Neural progenitor cell (in vitro differentiated cells): ENCODE results near the gene MAP2K5. TPM values are rescaled to one million over a fixed set of nuclear protein-coding genes. Genes with fewer than 3 reads are reported as not detected.

Experiments
- DNase-seq: peaks from one replicate; pipeline ENCODE4 v3.0.0-alpha.2; 2016; ENCODE audit warnings: low spot score
- H2AFZ ChIP-seq: fragments of 200-600 bp; sonication (generic); replicated peaks from 2 replicates; pipeline ENCODE4 v1.6.1; 2016; ENCODE audit warnings: antibody characterized with exemption
- H3F3A ChIP-seq: fragments of 200-600 bp; sonication (generic); 2 replicates; pipeline ENCODE4 v1.6.1; 2016; ENCODE audit warnings: antibody characterized with exemption, low read depth
- H3K27ac ChIP-seq: fragments of 200-600 bp; sonication (generic); 2 replicates; pipeline ENCODE4 v1.5.1; 2016; ENCODE audit warnings: mild to moderate bottlenecking
- H3K27me3 ChIP-seq: fragments of 200-600 bp; sonication (generic); 2 replicates; pipeline ENCODE4 v1.6.1; 2016; ENCODE audit warnings: mild to moderate bottlenecking, moderate library complexity
- H3K36me3 ChIP-seq: fragments of 200-600 bp; sonication (generic); 2 replicates; pipeline ENCODE4 v1.5.1; 2016
- H3K4me1 ChIP-seq: fragments of 200-600 bp; sonication (generic); 2 replicates; pipeline ENCODE4 v1.6.1; 2016; ENCODE audit warnings: mixed run types
- H3K4me2 ChIP-seq: fragments of 200-600 bp; sonication (generic); 2 replicates; pipeline ENCODE4 v1.6.1; 2016
- H3K4me3 ChIP-seq: fragments of 200-600 bp; sonication (generic); 2 replicates; pipeline ENCODE4 v1.5.1; 2016
- H3K79me2 ChIP-seq: fragments of 200-600 bp; sonication (generic); 2 replicates; pipeline ENCODE4 v1.6.1; 2016; ENCODE audit warnings: low read depth
- H3K9ac ChIP-seq: fragments of 200-600 bp; sonication (generic); 2 replicates; pipeline ENCODE4 v1.6.1; 2016
- H3K9me3 ChIP-seq: fragments of 200-600 bp; sonication (generic); 2 replicates; pipeline ENCODE4 v1.5.1; 2016; ENCODE audit warnings: low read depth
- H4K20me1 ChIP-seq: fragments of 200-600 bp; sonication (generic); 2 replicates; pipeline ENCODE4 v1.6.1; 2016; ENCODE audit warnings: low read depth
- H3K27ac Mint-ChIP-seq: 3 replicates; pipeline ENCODE4 v1.8.0; 2021; ENCODE audit warnings: mixed read lengths
- H3K27me3 Mint-ChIP-seq: 2 replicates; pipeline ENCODE4 v1.8.0; 2022; ENCODE audit warnings: low read depth, mild to moderate bottlenecking, inconsistent platforms, moderate library complexity, mixed read lengths; ENCODE audit not compliant: insufficient read depth
- H3K36me3 Mint-ChIP-seq: 3 replicates; pipeline ENCODE4 v1.8.0; 2021; ENCODE audit warnings: mixed read lengths
- H3K4me1 Mint-ChIP-seq: 3 replicates; pipeline ENCODE4 v1.8.0; 2021; ENCODE audit warnings: mixed read lengths
- H3K4me3 Mint-ChIP-seq: 3 replicates; pipeline ENCODE4 v1.8.0; 2021; ENCODE audit warnings: mild to moderate bottlenecking, moderate library complexity, mixed read lengths
- H3K9me3 Mint-ChIP-seq: 3 replicates; pipeline ENCODE4 v1.8.0; 2020; ENCODE audit warnings: mixed read lengths
- CTCF ChIP-seq: fragments of 200-600 bp; sonication (generic); IDR thresholded peaks from 2 replicates; pipeline ENCODE4 v1.5.1; 2017; ENCODE audit warnings: antibody characterized with exemption, mild to moderate bottlenecking
- EZH2 ChIP-seq: fragments of 200-600 bp; sonication (generic); IDR thresholded peaks from 2 replicates; pipeline ENCODE4 v1.6.1; 2017; ENCODE audit warnings: antibody characterized with exemption, mild to moderate bottlenecking, moderate library complexity
- EZH2phosphoT487 ChIP-seq: fragments of 200-600 bp; sonication (generic); IDR thresholded peaks from 2 replicates; pipeline ENCODE4 v1.6.1; 2017; ENCODE audit warnings: antibody characterized with exemption
- total RNA-seq: library from RNA; depleted of rRNA; stranded (reverse); fragments of >200 nt; gene quantifications from 2 replicates; pipeline ENCODE4 v1.2.3, GENCODE V29; 2015; ENCODE audit warnings: low replicate concordance

Gene MAP2K5
- total RNA-seq, 1 donor from 2014 or later = 17.2 TPM

DNA sequence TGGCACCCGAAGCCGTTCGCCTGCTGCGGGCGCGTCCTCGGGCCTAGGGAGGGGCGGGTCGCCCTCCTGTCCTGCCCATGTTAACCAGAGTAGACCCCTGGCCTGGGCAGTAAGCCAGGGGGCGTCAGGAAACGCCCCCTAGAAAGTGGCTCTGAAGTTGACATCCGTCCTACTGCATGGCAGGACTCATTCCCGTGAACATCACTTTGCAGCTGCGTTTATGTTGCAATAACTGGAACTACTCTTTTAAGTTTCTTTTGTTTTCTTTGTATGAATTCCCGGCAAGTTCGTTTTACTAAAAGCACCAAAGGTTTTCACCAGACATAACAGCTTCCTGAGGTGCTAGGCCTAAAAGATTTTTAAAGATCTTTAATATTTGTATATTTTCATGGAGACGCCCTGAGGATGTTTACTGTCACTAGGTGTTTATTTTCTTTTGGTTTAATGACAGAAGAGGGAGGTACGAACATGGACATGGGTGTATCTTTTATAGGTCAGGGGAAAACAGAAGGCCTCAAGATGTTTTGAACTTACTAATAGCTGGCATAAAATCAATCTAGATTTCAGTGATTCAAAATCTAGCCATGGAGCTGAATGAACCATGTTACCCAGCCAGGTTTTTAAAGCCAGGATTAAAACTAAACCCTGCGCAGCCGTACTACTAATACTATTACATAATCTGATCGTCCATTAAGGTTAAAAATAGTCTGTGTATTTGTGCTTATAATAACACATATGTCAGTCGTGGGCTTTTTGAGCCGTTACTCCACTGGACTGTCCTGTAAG lies 20.5 kb upstream of the MAP2K5 start:
- H3F3A ChIP-seq = peaks cover 17% of the 10 kb centered on the region
- peak overlapping the region; percentile 64 for H2AFZ ChIP-seq
- peaks cover 43% of the 10 kb centered on the region for H3K79me2 ChIP-seq
- no peaks in the 10 kb centered on the region for H3K36me3 ChIP-seq
- TF ChIP-seq EZH2 (no peak), EZH2phosphoT487 (no peak), CTCF (no peak)
- no peak overlapping the region for H3K27ac ChIP-seq
- peaks cover 2% of the 10 kb centered on the region for H3K27me3 Mint-ChIP-seq
- H3K9ac ChIP-seq = peak overlapping the region; percentile 31
- H3K9me3 Mint-ChIP-seq = no peaks in the 10 kb centered on the region
- H3K9me3 ChIP-seq = no peaks in the 10 kb centered on the region
- peaks cover 3% of the 10 kb centered on the region for H4K20me1 ChIP-seq
- H3K4me3 Mint-ChIP-seq = peak overlapping the region; percentile 90
- H3K4me2 ChIP-seq = peak overlapping the region; percentile 80
- peaks cover 3% of the 10 kb centered on the region for H3K36me3 Mint-ChIP-seq
- peaks cover 28% of the 10 kb centered on the region for H3K4me1 ChIP-seq
- H3K27me3 ChIP-seq = no peaks in the 10 kb centered on the region
- DNase-seq = no peak
- H3K4me1 Mint-ChIP-seq = peaks cover 17% of the 10 kb centered on the region
- peak overlapping the region; percentile 53 for H3K4me3 ChIP-seq
- H3K27ac Mint-ChIP-seq = peak overlapping the region; percentile 28

- Histone ChIP-seq H3F3A (peaks cover 17% of the 10 kb centered on the region), H3K9me3 (no peaks in the 10 kb centered on the region), H3K27me3 (no peaks in the 10 kb centered on the region), H3K9ac (no peak overlapping the region), H3K36me3 (no peaks in the 10 kb centered on the region), H3K4me2 (peak overlapping the region; percentile 80), H3K4me3 (peak overlapping the region; percentile 53), H3K27ac (no peak overlapping the region), H4K20me1 (peaks cover 3% of the 10 kb centered on the region), H3K79me2 (peaks cover 43% of the 10 kb centered on the region), H2AFZ (no peak overlapping the region), H3K4me1 (peaks cover 28% of the 10 kb centered on the region)
- peaks cover 3% of the 10 kb centered on the region for H3K36me3 Mint-ChIP-seq
- peaks cover 2% of the 10 kb centered on the region for H3K27me3 Mint-ChIP-seq
- peak overlapping the region; percentile 37 for H3K4me3 Mint-ChIP-seq
- H3K27ac Mint-ChIP-seq = no peak overlapping the region
- TF ChIP-seq EZH2phosphoT487 = no peak
- TF ChIP-seq CTCF = no peak
- TF ChIP-seq EZH2 = no peak
- H3K9me3 Mint-ChIP-seq = no peaks in the 10 kb centered on the region
- H3K4me1 Mint-ChIP-seq = peaks cover 17% of the 10 kb centered on the region
- peak; percentile 56 for DNase-seq
Observed at GRCh38 chr15:67523330-67523729, 19.2 kb upstream of the MAP2K5 start.

DNA sequence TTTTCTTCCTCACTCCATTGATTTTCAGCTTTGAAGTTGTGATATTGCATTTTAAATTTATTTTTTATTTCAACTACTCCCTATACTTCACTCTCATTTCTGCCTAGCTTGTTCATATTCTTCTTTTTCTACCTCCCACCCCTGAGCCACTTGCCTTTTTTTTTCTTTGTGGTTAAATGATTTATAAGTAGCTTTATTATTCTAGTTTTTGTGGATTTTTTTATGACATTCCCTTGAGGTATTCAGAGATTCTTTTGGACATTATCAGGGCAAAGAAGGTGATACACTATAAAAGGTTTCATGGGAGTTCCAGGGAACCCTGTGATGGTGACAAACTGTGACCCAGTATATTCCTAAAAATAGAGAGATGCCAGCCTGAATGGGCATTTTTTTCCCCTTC lies 18.3 kb upstream of the MAP2K5 start:
- Histone ChIP-seq H3K9ac (no peak overlapping the region), H4K20me1 (peaks cover 3% of the 10 kb centered on the region), H3F3A (peaks cover 17% of the 10 kb centered on the region), H3K9me3 (no peaks in the 10 kb centered on the region), H3K36me3 (no peaks in the 10 kb centered on the region), H3K4me3 (no peak overlapping the region), H3K27me3 (no peaks in the 10 kb centered on the region), H3K4me2 (peak overlapping the region; percentile 80), H3K27ac (peak overlapping the region; percentile 44), H2AFZ (no peak overlapping the region), H3K4me1 (peaks cover 28% of the 10 kb centered on the region), H3K79me2 (peaks cover 43% of the 10 kb centered on the region)
- no peak overlapping the region for H3K4me3 Mint-ChIP-seq
- no peak for TF ChIP-seq EZH2
- TF ChIP-seq CTCF = no peak
- TF ChIP-seq EZH2phosphoT487 = no peak
- H3K27me3 Mint-ChIP-seq = peaks cover 2% of the 10 kb centered on the region
- no peak for DNase-seq
- H3K4me1 Mint-ChIP-seq = peaks cover 17% of the 10 kb centered on the region
- H3K36me3 Mint-ChIP-seq = peaks cover 2% of the 10 kb centered on the region
- no peak overlapping the region for H3K27ac Mint-ChIP-seq
- no peaks in the 10 kb centered on the region for H3K9me3 Mint-ChIP-seq
